Spinal cord (tissue), 10 donors: ENCODE measurements around the gene TRAPPC12. TPM values are rescaled to one million over a fixed set of nuclear protein-coding genes. Genes with fewer than 3 reads are reported as not detected.

Source experiments
- DNase-seq, 6 donors: peaks; one replicate each; pipeline versions ENCODE4 v3.0.0 to v3.0.0-alpha.2; 2013 to 2015; ENCODE audit warnings: low spot score in 6 of 6, low read depth in 4 of 6
- H3K27ac ChIP-seq: one replicate; pipeline ENCODE4 v1.5.1; 2013; ENCODE audit warnings: low read depth, low read length, control low read depth
- H3K27me3 ChIP-seq: one replicate; pipeline ENCODE4 v1.6.1; 2013; ENCODE audit warnings: low read length; ENCODE audit not compliant: control insufficient read depth, insufficient read depth
- H3K36me3 ChIP-seq: one replicate; pipeline ENCODE4 v1.6.1; 2013; ENCODE audit warnings: low read length; ENCODE audit not compliant: control insufficient read depth, insufficient read depth
- H3K4me1 ChIP-seq: one replicate; pipeline ENCODE4 v1.6.1; 2013; ENCODE audit warnings: low read length; ENCODE audit not compliant: control insufficient read depth, insufficient read depth
- H3K4me3 ChIP-seq: one replicate; pipeline ENCODE4 v1.5.1; 2013; ENCODE audit warnings: low read depth, low read length, control low read depth
- H3K9me3 ChIP-seq: one replicate; pipeline ENCODE4 v1.6.1; 2013; ENCODE audit warnings: low read length; ENCODE audit not compliant: control insufficient read depth, insufficient read depth
- WGBS: methylation state at CpG from one replicate; pipeline ENCODE4 v1.1.5; 2013; ENCODE audit warnings: missing lambda C conversion rate; ENCODE audit not compliant: insufficient coverage; 5-methylcytosine and 5-hydroxymethylcytosine counted together
- polyA plus RNA-seq, 2 donors: library from polyadenylated mRNA; unstranded; fragments of 120-200 nt; gene quantifications; one replicate each; pipeline ENCODE4 v1.2.1, GENCODE V29; 2013; ENCODE audit not compliant: insufficient read length in 2 of 2
- total RNA-seq, 2 donors: library from RNA; depleted of rRNA in 1 of 2; stranded (reverse); fragments of 120-200 nt in 1 of 2; fragments of >200 nt in 1 of 2; gene quantifications; one replicate each; pipeline versions ENCODE4 v1.2.3 to v1.2.4, GENCODE V29; 2013 to 2014
- donor health status: healthy.

TRAPPC12 gene
- total and polyA plus RNA-seq, 4 donors = 56.3 to 139 (median 97.7) TPM

- H3K9me3 ChIP-seq = no peaks in the 10 kb centered on the region
- no peak overlapping the region for H3K4me3 ChIP-seq
- WGBS = 94% methylated on average over 30 of the region's 34 CpGs
- no peaks in the 10 kb centered on the region for H3K27me3 ChIP-seq
- no peak for DNase-seq
- H3K4me1 ChIP-seq = peaks cover 37% of the 10 kb centered on the region
- peaks cover 78% of the 10 kb centered on the region for H3K36me3 ChIP-seq
- no peak overlapping the region for H3K27ac ChIP-seq
Observed at GRCh38 chr2:3483986-3484960, 104.8 kb downstream of the TRAPPC12 start.

- DNase-seq = no peak
- Histone ChIP-seq H3K4me1 (peaks cover 38% of the 10 kb centered on the region), H3K9me3 (no peaks in the 10 kb centered on the region), H3K4me3 (no peak overlapping the region), H3K36me3 (peaks cover 72% of the 10 kb centered on the region), H3K27me3 (no peaks in the 10 kb centered on the region), H3K27ac (no peak overlapping the region)
- 98% methylated on average over 11 of the region's 11 CpGs for WGBS
Observed at GRCh38 chr2:3485166-3485565, 105.7 kb downstream of the TRAPPC12 start.

- no peaks in the 10 kb centered on the region for H3K27me3 ChIP-seq
- H3K36me3 ChIP-seq = peaks cover 65% of the 10 kb centered on the region
- H3K9me3 ChIP-seq = no peaks in the 10 kb centered on the region
- no peak overlapping the region for H3K4me3 ChIP-seq
- DNase-seq = no peak
- H3K27ac ChIP-seq = no peak overlapping the region
- 95% methylated on average over 29 of the region's 29 CpGs for WGBS
- H3K4me1 ChIP-seq = peaks cover 45% of the 10 kb centered on the region
Observed at GRCh38 chr2:3486047-3487027, 106.8 kb downstream of the TRAPPC12 start.

GRCh38 chr2:3487028-3487425 is 107.5 kb downstream of the TRAPPC12 start:
- Histone ChIP-seq H3K27me3 (no peaks in the 10 kb centered on the region), H3K27ac (no peak overlapping the region), H3K36me3 (peaks cover 58% of the 10 kb centered on the region), H3K4me1 (peaks cover 47% of the 10 kb centered on the region), H3K4me3 (no peak overlapping the region), H3K9me3 (no peaks in the 10 kb centered on the region)
- no peak for DNase-seq
- 94% methylated on average over 9 of the region's 9 CpGs for WGBS

- H3K27ac ChIP-seq = no peak overlapping the region
- H3K36me3 ChIP-seq = peaks cover 54% of the 10 kb centered on the region
- peak in 1 of 6 donors; percentile 48 for DNase-seq
- H3K4me3 ChIP-seq = no peak overlapping the region
- no peaks in the 10 kb centered on the region for H3K27me3 ChIP-seq
- no peaks in the 10 kb centered on the region for H3K9me3 ChIP-seq
- H3K4me1 ChIP-seq = peaks cover 44% of the 10 kb centered on the region
- WGBS = 50% methylated on average over 10 of the region's 10 CpGs
Observed at GRCh38 chr2:3487432-3487831, 107.9 kb downstream of the TRAPPC12 start.

GRCh38 chr2:3488061-3488531 is 108.6 kb downstream of the TRAPPC12 start:
- Histone ChIP-seq H3K9me3 (no peaks in the 10 kb centered on the region), H3K27ac (no peak overlapping the region), H3K27me3 (no peaks in the 10 kb centered on the region), H3K4me1 (peaks cover 44% of the 10 kb centered on the region), H3K4me3 (no peak overlapping the region), H3K36me3 (peaks cover 47% of the 10 kb centered on the region)
- WGBS = 90% methylated on average over 3 of the region's 6 CpGs
- DNase-seq = peak in 1 of 6 donors; percentile 47

- DNase-seq = peak in 1 of 6 donors; percentile 42
- H3K36me3 ChIP-seq = peaks cover 37% of the 10 kb centered on the region
- 85% methylated on average over 24 of the region's 27 CpGs for WGBS
- no peak overlapping the region for H3K4me3 ChIP-seq
- no peaks in the 10 kb centered on the region for H3K9me3 ChIP-seq
- no peak overlapping the region for H3K27ac ChIP-seq
- H3K4me1 ChIP-seq = peaks cover 53% of the 10 kb centered on the region
- H3K27me3 ChIP-seq = no peaks in the 10 kb centered on the region
Observed at GRCh38 chr2:3488855-3489763, 109.6 kb downstream of the TRAPPC12 start.

GRCh38 chr2:3489764-3490115 is 110.2 kb downstream of the TRAPPC12 start:
- 92% methylated on average over 16 of the region's 16 CpGs for WGBS
- H3K4me1 ChIP-seq = peaks cover 58% of the 10 kb centered on the region
- no peaks in the 10 kb centered on the region for H3K27me3 ChIP-seq
- H3K36me3 ChIP-seq = peaks cover 31% of the 10 kb centered on the region
- H3K4me3 ChIP-seq = no peak overlapping the region
- no peaks in the 10 kb centered on the region for H3K9me3 ChIP-seq
- DNase-seq = no peak
- no peak overlapping the region for H3K27ac ChIP-seq
